ENCODE measurements around the gene KRTAP10-1.

Gene KRTAP10-1

GRCh38 chr21:44530221-44530902 lies 9.6 kb downstream of the KRTAP10-1 start:
- in situ Hi-C loops (cut with MboI; ENCODE audit: low sequenced_read_pairs), result no loop called here

GRCh38 chr21:44529503-44530125 lies 10.4 kb downstream of the KRTAP10-1 start:
- in situ Hi-C loops (cut with MboI; ENCODE audit: low sequenced_read_pairs), result no loop called here

- in situ Hi-C loops (cut with MboI; ENCODE audit: low sequenced_read_pairs), result no loop called here
Observed at GRCh38 chr21:44529011-44529421, 11.0 kb downstream of the KRTAP10-1 start.

GRCh38 chr21:44528634-44528995 lies 11.4 kb downstream of the KRTAP10-1 start:
- in situ Hi-C loops (cut with MboI; ENCODE audit: low sequenced_read_pairs), result no loop called here

GRCh38 chr21:44527983-44528633 lies 11.9 kb downstream of the KRTAP10-1 start:
- in situ Hi-C loops (cut with MboI; ENCODE audit: low sequenced_read_pairs), result no loop called here

- in situ Hi-C loops (cut with MboI; ENCODE audit: low sequenced_read_pairs), result no loop called here
Observed at GRCh38 chr21:44527156-44527982, 12.6 kb downstream of the KRTAP10-1 start.

- in situ Hi-C loops (cut with MboI; ENCODE audit: low sequenced_read_pairs), result no loop called here
Observed at GRCh38 chr21:44526096-44526997, 13.6 kb downstream of the KRTAP10-1 start.

- in situ Hi-C loops (cut with MboI; ENCODE audit: low sequenced_read_pairs), result no loop called here
Observed at GRCh38 chr21:44525391-44526095, 14.5 kb downstream of the KRTAP10-1 start.

- in situ Hi-C loops (cut with MboI; ENCODE audit: low sequenced_read_pairs), result loop anchor here (25.0 kb wide), 1 partner anchor 413 kb away; the partner anchor contains the start of gene SLX9
Observed at GRCh38 chr21:44524414-44525371, 15.3 kb downstream of the KRTAP10-1 start.

GRCh38 chr21:44523567-44524413 lies 16.2 kb downstream of the KRTAP10-1 start:
- in situ Hi-C loops (cut with MboI; ENCODE audit: low sequenced_read_pairs), result loop anchor here (25.0 kb wide), 1 partner anchor 414 kb away; the partner anchor contains the start of gene SLX9

GRCh38 chr21:44522753-44523204 lies 17.2 kb downstream of the KRTAP10-1 start:
- in situ Hi-C loops (cut with MboI; ENCODE audit: low sequenced_read_pairs), result loop anchor here (25.0 kb wide), 1 partner anchor 415 kb away; the partner anchor contains the start of gene SLX9

GRCh38 chr21:44521928-44522752 lies 17.9 kb downstream of the KRTAP10-1 start:
- in situ Hi-C loops (cut with MboI; ENCODE audit: low sequenced_read_pairs), result loop anchor here (25.0 kb wide), 1 partner anchor 415 kb away; the partner anchor contains the start of gene SLX9

GRCh38 chr21:44521301-44521927 lies 18.6 kb downstream of the KRTAP10-1 start:
- in situ Hi-C loops (cut with MboI; ENCODE audit: low sequenced_read_pairs), result loop anchor here (25.0 kb wide), 1 partner anchor 416 kb away; the partner anchor contains the start of gene SLX9

GRCh38 chr21:44520326-44521300 lies 19.4 kb downstream of the KRTAP10-1 start:
- in situ Hi-C loops (cut with MboI; ENCODE audit: low sequenced_read_pairs), result loop anchor here (25.0 kb wide), 1 partner anchor 417 kb away; the partner anchor contains the start of gene SLX9
